Smooth muscle cell (in vitro differentiated cells): ENCODE results near the gene SYNJ2. TPM values are rescaled to one million over a fixed set of nuclear protein-coding genes. Genes with fewer than 3 reads are reported as not detected.

Experiments used
- DNase-seq: peaks from one replicate; lab custom pipeline; 2025; ENCODE audit not compliant: unreplicated experiment; lab: John Stamatoyannopoulos, UW
- H2AFZ ChIP-seq: fragments of 200-600 bp; sonication (generic); 2 replicates; pipeline ENCODE4 v1.6.0; 2016; ENCODE audit warnings: antibody characterized with exemption, low read depth, mild to moderate bottlenecking
- H3F3A ChIP-seq: fragments of 200-600 bp; sonication (generic); 2 replicates; pipeline ENCODE4 v1.6.0; 2017; ENCODE audit warnings: antibody characterized with exemption, low read depth
- H3K27ac ChIP-seq: fragments of 200-600 bp; sonication (generic); 2 replicates; pipeline ENCODE4 v1.5.1; 2016; ENCODE audit warnings: low read depth, mild to moderate bottlenecking
- H3K27me3 ChIP-seq: fragments of 200-600 bp; sonication (generic); 2 replicates; pipeline ENCODE4 v1.6.1; 2016; ENCODE audit warnings: low read depth, mild to moderate bottlenecking
- H3K36me3 ChIP-seq: fragments of 200-600 bp; sonication (generic); 2 replicates; pipeline ENCODE4 v1.5.1; 2016; ENCODE audit warnings: low read depth
- H3K4me1 ChIP-seq: fragments of 200-600 bp; sonication (generic); 2 replicates; pipeline ENCODE4 v1.5.1; 2016; ENCODE audit warnings: low read depth
- H3K4me2 ChIP-seq: fragments of 200-600 bp; sonication (generic); 2 replicates; pipeline ENCODE4 v1.6.0; 2016; ENCODE audit warnings: mild to moderate bottlenecking
- H3K4me3 ChIP-seq: fragments of 200-600 bp; sonication (generic); 2 replicates; pipeline ENCODE4 v1.5.1; 2016; ENCODE audit warnings: mild to moderate bottlenecking
- H3K79me2 ChIP-seq: fragments of 200-600 bp; sonication (generic); 2 replicates; pipeline ENCODE4 v1.6.0; 2016; ENCODE audit warnings: low read depth, mild to moderate bottlenecking
- H3K9ac ChIP-seq: fragments of 200-600 bp; sonication (generic); 2 replicates; pipeline ENCODE4 v1.6.0; 2016; ENCODE audit warnings: low read depth
- H3K9me3 ChIP-seq: fragments of 200-600 bp; sonication (generic); replicated peaks from 2 replicates; pipeline ENCODE4 v1.5.1; 2016; ENCODE audit warnings: low read depth
- H4K20me1 ChIP-seq: fragments of 200-600 bp; sonication (generic); 2 replicates; pipeline ENCODE4 v1.6.0; 2016; ENCODE audit warnings: low read depth
- WGBS: methylation state at CpG from one replicate; pipeline ENCODE4 v1.1.7; 2016; ENCODE audit warnings: low lambda C conversion rate; 5-methylcytosine and 5-hydroxymethylcytosine counted together
- polyA plus RNA-seq: library from polyadenylated mRNA; unstranded; fragments of >200 nt; fragmentation: Nextera tagmentation; extraction: Ambion mirVana; gene quantifications from 2 replicates; pipeline ENCODE4 v1.2.1, GENCODE V29; 2016
- total RNA-seq: library from RNA; depleted of rRNA; stranded (reverse); fragments of >200 nt; gene quantifications from 2 replicates; pipeline ENCODE4 v1.2.3, GENCODE V29; 2014
- TF ChIP-seq, protein P1 (sequence below): fragments of 200-600 bp; sonication (generic); IDR thresholded peaks from 2 replicates; pipeline ENCODE4 v1.5.1; 2017; ENCODE audit warnings: borderline replicate concordance, mild to moderate bottlenecking, antibody characterized with exemption; ENCODE audit not compliant: insufficient read depth, poor library complexity, severe bottlenecking

SYNJ2 gene
- total and polyA plus RNA-seq, 2 experiments from 2014 or later: 6.0 to 6.1 TPM

DNA sequence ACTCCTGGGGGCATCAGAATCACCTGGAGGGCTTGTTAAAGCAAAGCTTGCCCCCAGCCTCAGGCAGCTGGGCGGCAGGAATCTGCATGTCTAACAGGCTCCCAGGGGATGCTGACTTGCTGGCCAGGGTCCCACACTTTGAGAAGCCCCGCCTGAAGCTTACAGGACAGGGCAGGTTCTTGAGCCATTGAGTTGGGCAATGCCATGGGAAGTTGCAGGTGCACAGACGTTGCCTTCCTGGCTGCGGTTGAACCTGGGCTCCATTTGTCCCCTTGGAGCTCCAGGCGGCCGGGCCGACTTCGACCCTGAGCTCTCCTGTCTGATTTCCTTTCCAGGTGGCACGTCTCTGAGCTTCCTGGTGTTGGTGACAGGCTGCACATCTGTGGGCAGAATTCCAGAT, 46.8 kb downstream of the SYNJ2 start:
- Histone ChIP-seq H3K79me2 (no peaks in the 10 kb centered on the region), H3K4me1 (peaks cover 11% of the 10 kb centered on the region)
- no peak for DNase-seq

DNA sequence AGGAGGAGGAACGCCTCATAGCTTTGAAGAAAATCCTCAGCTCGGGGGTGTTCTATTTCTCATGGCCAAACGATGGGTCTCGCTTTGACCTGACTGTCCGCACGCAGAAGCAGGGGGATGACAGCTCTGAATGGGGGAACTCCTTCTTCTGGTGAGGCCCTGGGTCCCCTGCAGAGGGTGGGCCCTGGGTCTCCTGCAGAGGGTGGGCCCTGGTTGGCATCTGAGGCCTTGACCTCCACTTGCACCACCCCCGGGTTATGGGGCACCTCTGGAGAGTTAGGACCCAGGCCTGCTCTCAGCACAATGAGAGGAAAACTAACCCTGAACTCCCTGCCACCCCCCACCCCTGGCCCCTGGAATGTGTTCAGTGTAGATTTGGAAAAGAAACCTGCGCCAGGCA, 47.2 kb downstream of the SYNJ2 start:
- H3K4me2 ChIP-seq: no peak overlapping the region
- no peak overlapping the region for H3K4me3 ChIP-seq
- H3K79me2 ChIP-seq: no peaks in the 10 kb centered on the region
- H3K27me3 ChIP-seq: no peaks in the 10 kb centered on the region
- no peak for DNase-seq
- 93% methylated on average over 8 of the region's 8 CpGs for WGBS
- no peak overlapping the region for H3K9ac ChIP-seq
- H3F3A ChIP-seq: peaks cover 6% of the 10 kb centered on the region
- H3K4me1 ChIP-seq: peaks cover 11% of the 10 kb centered on the region
- no peak overlapping the region for H2AFZ ChIP-seq
- H4K20me1 ChIP-seq: no peaks in the 10 kb centered on the region
- TF ChIP-seq, protein P1, sequence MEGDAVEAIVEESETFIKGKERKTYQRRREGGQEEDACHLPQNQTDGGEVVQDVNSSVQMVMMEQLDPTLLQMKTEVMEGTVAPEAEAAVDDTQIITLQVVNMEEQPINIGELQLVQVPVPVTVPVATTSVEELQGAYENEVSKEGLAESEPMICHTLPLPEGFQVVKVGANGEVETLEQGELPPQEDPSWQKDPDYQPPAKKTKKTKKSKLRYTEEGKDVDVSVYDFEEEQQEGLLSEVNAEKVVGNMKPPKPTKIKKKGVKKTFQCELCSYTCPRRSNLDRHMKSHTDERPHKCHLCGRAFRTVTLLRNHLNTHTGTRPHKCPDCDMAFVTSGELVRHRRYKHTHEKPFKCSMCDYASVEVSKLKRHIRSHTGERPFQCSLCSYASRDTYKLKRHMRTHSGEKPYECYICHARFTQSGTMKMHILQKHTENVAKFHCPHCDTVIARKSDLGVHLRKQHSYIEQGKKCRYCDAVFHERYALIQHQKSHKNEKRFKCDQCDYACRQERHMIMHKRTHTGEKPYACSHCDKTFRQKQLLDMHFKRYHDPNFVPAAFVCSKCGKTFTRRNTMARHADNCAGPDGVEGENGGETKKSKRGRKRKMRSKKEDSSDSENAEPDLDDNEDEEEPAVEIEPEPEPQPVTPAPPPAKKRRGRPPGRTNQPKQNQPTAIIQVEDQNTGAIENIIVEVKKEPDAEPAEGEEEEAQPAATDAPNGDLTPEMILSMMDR: no peak
- no peak overlapping the region for H3K27ac ChIP-seq
- H3K36me3 ChIP-seq: no peaks in the 10 kb centered on the region
- no peaks in the 10 kb centered on the region for H3K9me3 ChIP-seq

More for the DNA sequence above, 46.8 kb downstream of the SYNJ2 start:
- Histone ChIP-seq H3K4me2 (no peak overlapping the region), H3K27ac (no peak overlapping the region), H3K36me3 (no peaks in the 10 kb centered on the region), H4K20me1 (no peaks in the 10 kb centered on the region), H3K9ac (no peak overlapping the region), H2AFZ (no peak overlapping the region), H3K27me3 (no peaks in the 10 kb centered on the region), H3F3A (peaks cover 6% of the 10 kb centered on the region), H3K9me3 (no peaks in the 10 kb centered on the region), H3K4me3 (no peak overlapping the region)
- TF ChIP-seq, protein P1: no peak
- 99% methylated on average over 9 of the region's 9 CpGs for WGBS

DNA sequence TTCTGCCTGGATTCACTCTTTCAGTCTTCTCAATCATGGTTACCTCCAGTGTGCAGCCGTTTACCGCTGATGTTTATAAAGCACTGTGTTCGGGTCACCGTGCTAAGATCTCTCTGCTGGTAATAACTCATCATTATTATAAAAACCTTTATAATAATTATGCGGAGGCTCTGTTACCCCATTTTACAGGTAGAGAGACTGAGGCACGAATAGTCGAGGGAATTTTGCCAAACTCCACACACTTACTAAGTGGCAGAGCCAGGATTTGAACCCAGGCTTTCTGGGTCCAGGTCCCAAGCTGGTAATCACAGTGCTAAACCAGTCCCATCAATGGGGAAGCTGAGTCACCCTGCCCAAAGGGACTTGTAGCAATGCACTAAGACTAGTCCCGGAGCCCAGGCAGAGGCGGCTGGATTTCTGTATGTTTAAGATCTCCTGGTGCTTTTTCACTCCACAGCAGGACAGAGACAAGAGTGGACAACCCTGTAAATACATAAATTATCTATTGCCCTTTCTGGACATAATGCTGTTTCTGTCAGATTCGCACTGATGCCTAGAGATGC, 48.1 kb downstream of the SYNJ2 start:
- Histone ChIP-seq H3K36me3 (no peaks in the 10 kb centered on the region), H4K20me1 (no peaks in the 10 kb centered on the region), H3K27me3 (no peaks in the 10 kb centered on the region), H3K4me2 (no peak overlapping the region), H3K9me3 (no peaks in the 10 kb centered on the region), H3K79me2 (no peaks in the 10 kb centered on the region), H2AFZ (no peak overlapping the region), H3K27ac (no peak overlapping the region), H3K4me3 (no peak overlapping the region), H3K4me1 (peaks cover 11% of the 10 kb centered on the region), H3F3A (peaks cover 6% of the 10 kb centered on the region), H3K9ac (no peak overlapping the region)
- DNase-seq: no peak
- TF ChIP-seq, protein P1: no peak
- 97% methylated on average over 10 of the region's 10 CpGs for WGBS
